ENCODE measurements around the gene SLC12A8. TPM values are rescaled to one million over a fixed set of nuclear protein-coding genes. Genes with fewer than 3 reads are reported as not detected.

The SLC12A8 gene
- polyA plus RNA-seq, 1 donor = 21.6 TPM

DNA sequence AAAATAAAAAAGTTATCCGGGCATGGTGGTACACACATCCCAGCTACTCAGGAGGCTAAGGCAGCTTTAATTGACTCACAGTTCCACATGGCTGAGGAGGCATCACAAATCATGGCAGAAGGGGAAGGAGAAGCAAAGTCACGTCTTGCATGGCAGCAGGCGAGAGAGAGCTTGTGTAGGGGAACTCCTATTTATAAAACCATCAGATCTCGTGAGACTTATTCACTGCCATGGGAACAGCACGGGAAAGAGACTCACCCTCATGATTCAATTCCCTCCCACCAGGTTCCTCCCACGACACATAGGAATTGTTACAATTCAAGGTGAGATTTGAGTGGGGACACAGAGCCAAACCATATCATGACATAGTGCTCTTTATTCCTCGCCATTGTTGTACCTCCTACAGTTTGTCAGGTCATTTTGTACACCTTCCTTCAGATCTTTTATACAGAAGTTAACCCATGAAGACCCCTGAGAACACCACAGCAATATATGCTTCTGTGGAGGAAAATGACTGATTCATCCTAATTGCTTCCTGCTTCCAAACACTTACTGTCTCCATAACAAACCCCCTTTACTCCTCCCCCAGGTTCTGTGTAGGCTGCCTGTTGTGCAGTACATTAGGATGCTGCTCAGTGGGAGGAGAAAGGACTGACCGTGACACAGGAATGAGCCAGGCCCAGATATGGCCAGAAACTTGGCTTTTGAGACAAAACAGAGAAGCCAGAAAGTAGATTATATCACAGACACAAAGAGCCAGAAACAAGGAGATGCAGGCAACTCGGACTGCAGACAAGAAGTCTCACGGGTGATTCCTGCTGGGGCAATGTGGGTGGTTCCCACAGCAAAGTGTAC, 88.9 kb downstream of the SLC12A8 start:
- Histone ChIP-seq H3K36me3 (ENCODE audit: control insufficient read depth, insufficient read depth, low read length) (no peaks in the 10 kb centered on the region), H3K27me3 (ENCODE audit: control insufficient read depth, insufficient read depth, low read length) (no peaks in the 10 kb centered on the region), H3K27ac (ENCODE audit: low read length) (no peak overlapping the region), H3K9me3 (ENCODE audit: control insufficient read depth, low read depth, low read length) (no peaks in the 10 kb centered on the region), H3K4me1 (ENCODE audit: control insufficient read depth, insufficient read depth, low read length) (no peaks in the 10 kb centered on the region), H3K4me3 (ENCODE audit: low read length) (no peak overlapping the region)
- WGBS (ENCODE audit: insufficient coverage, low lambda C conversion rate) = 100% methylated on average over 1 of the region's 10 CpGs
- no peak for DNase-seq

DNA sequence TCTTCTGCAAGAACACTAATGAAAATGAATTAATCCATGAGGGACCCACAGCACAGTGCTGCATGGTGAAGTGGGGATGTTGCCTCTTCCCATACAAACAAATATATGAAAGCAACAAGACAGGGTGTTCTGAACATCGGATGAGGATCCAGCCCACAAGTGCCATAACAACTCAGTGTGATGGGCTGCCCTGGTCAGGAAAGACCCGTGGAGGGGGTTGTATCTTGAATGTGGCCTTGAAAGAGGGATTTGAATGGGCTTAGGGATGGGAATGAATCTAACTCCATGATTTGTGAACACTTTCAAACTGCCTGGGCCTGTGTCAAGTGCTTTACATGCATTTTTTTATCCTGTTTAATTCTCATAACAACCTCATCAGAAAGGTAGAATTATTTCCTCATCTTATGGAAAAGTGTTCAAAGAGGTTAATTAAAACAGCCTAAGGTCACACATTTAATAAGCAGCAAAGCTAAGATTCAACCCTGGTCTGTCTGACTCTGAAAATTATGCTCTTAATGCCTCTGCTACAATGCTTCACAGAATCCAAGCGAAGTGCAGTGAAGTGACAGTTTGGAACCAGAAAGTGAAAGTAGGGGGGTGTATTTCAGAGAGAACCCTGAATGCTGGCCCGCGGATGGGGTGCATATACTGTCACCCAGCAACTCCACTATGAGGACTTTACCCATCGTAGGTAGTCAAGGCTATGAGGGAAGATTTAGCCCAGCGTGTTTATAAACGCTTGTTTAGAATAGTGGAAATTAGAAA, 91.1 kb downstream of the SLC12A8 start:
- H3K27me3 ChIP-seq (ENCODE audit: control insufficient read depth, insufficient read depth, low read length) = no peaks in the 10 kb centered on the region
- H3K27ac ChIP-seq (ENCODE audit: low read length) = no peak overlapping the region
- peaks cover 3% of the 10 kb centered on the region for H3K36me3 ChIP-seq (ENCODE audit: control insufficient read depth, insufficient read depth, low read length)
- DNase-seq = no peak
- H3K9me3 ChIP-seq (ENCODE audit: control insufficient read depth, low read depth, low read length) = no peaks in the 10 kb centered on the region
- 85% methylated on average over 2 of the region's 8 CpGs for whole genome bisulfite sequencing (ENCODE audit: insufficient coverage, low lambda C conversion rate)
- no peaks in the 10 kb centered on the region for H3K4me1 ChIP-seq (ENCODE audit: control insufficient read depth, insufficient read depth, low read length)
- H3K4me3 ChIP-seq (ENCODE audit: low read length) = no peak overlapping the region

DNA sequence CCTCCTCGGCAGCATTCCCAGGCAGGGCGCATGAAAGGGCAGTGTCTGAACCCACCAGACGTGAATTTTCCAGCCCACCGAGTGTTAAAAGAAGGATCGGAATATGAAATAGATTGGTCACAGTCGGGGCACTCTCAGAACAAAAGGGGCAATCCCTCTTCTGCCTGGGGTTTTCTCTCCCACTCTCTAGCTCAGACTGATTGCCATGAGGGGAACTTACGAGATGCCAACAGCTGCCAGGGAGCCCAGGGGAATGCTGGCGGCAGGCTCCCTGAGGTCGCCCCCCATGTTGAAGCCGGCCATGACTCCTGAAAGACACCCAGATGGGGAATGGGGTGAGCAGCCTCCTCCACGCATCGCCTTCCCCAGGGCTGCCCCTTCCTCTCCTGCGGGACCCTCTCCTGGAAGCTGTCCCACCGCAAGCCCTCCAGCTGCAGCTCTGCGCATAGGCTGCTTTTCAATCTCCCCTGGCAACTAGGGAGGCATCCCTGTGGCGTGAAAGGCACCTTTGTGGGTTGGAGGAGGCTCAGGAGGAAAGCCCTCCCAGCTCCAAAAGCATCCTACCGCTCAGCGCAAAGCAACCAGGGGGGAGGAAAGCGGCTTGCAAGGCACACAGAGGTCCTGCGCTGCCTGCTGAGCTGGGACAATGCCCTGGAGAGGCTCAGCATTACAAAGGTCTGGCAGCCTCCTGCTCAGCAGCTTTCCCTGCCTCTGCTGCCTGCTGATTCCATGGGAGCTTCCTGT, 92.0 kb downstream of the SLC12A8 start:
- Histone ChIP-seq H3K9me3 (ENCODE audit: control insufficient read depth, low read depth, low read length) (no peaks in the 10 kb centered on the region), H3K4me3 (ENCODE audit: low read length) (no peak overlapping the region)
- WGBS (ENCODE audit: insufficient coverage, low lambda C conversion rate) = no CpG with 5 or more reads among the region's 20 CpGs

DNA sequence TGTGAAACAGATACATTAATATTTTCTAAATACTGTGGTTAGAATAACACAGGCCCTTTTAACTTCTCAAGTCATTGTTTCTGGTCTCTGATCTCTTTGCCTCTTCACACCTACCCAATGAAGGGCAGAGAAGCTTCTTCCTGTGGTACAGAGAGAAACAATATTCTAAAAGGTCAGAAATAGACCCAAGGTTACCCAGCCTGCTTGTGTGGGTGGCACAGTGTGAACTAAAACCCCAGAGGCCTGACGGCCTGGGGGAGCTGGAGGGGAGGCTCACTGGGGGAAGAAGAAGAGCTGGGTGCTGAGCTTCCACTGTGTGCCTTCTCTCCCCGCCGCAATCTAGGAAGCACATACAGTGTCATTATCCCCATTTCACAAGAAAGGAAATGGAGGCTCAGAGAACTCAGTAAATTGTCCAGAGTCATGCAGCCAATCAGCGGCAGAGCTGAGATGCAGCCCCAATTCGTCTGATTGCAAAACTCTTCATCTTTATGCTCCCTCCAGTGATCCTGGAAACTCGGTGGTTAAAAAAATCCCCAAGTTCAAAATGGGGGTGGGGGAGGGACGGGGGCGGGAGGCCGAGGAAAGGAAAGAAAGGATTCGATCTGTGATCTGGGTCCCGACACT, 92.7 kb downstream of the SLC12A8 start:
- no peak overlapping the region for H3K4me3 ChIP-seq (ENCODE audit: low read length)
- peaks cover 3% of the 10 kb centered on the region for H3K36me3 ChIP-seq (ENCODE audit: control insufficient read depth, insufficient read depth, low read length)

More for the DNA sequence above, 92.0 kb downstream of the SLC12A8 start:
- Histone ChIP-seq H3K27ac (ENCODE audit: low read length) (no peak overlapping the region), H3K4me1 (ENCODE audit: control insufficient read depth, insufficient read depth, low read length) (no peaks in the 10 kb centered on the region), H3K27me3 (ENCODE audit: control insufficient read depth, insufficient read depth, low read length) (no peaks in the 10 kb centered on the region), H3K36me3 (ENCODE audit: control insufficient read depth, insufficient read depth, low read length) (peaks cover 3% of the 10 kb centered on the region)
- no peak for DNase-seq

DNA sequence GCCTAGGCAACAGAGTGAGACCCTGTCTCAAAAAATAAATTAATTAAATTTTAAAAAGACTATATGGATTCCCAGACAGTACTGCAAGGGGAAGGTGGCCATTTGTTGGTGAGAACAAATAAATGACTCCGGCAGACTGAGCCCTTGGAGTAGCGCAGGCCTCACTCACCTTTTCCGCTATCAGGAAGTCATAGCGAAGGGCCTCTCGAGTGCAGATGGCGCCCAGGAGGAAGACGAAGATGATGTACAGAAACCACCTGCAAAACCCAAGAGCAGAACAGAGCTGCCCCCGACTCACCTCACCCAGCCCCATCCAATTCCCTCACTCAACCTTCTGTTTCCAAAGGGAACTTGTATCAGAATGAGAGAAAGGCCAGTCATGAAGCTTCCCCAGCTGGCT, 93.9 kb downstream of the SLC12A8 start:
- no peak for DNase-seq
- Histone ChIP-seq H3K4me1 (ENCODE audit: control insufficient read depth, insufficient read depth, low read length) (no peaks in the 10 kb centered on the region), H3K9me3 (ENCODE audit: control insufficient read depth, low read depth, low read length) (no peaks in the 10 kb centered on the region), H3K4me3 (ENCODE audit: low read length) (no peak overlapping the region), H3K27ac (ENCODE audit: low read length) (no peak overlapping the region), H3K36me3 (ENCODE audit: control insufficient read depth, insufficient read depth, low read length) (peaks cover 9% of the 10 kb centered on the region), H3K27me3 (ENCODE audit: control insufficient read depth, insufficient read depth, low read length) (no peaks in the 10 kb centered on the region)
- no CpG with 5 or more reads among the region's 8 CpGs for WGBS (ENCODE audit: insufficient coverage, low lambda C conversion rate)

More for the DNA sequence above, 92.7 kb downstream of the SLC12A8 start:
- H3K27me3 ChIP-seq (ENCODE audit: control insufficient read depth, insufficient read depth, low read length) = no peaks in the 10 kb centered on the region
- no peak for DNase-seq
- H3K4me1 ChIP-seq (ENCODE audit: control insufficient read depth, insufficient read depth, low read length) = no peaks in the 10 kb centered on the region
- no CpG with 5 or more reads among the region's 11 CpGs for WGBS (ENCODE audit: insufficient coverage, low lambda C conversion rate)
- no peaks in the 10 kb centered on the region for H3K9me3 ChIP-seq (ENCODE audit: control insufficient read depth, low read depth, low read length)
- no peak overlapping the region for H3K27ac ChIP-seq (ENCODE audit: low read length)

DNA sequence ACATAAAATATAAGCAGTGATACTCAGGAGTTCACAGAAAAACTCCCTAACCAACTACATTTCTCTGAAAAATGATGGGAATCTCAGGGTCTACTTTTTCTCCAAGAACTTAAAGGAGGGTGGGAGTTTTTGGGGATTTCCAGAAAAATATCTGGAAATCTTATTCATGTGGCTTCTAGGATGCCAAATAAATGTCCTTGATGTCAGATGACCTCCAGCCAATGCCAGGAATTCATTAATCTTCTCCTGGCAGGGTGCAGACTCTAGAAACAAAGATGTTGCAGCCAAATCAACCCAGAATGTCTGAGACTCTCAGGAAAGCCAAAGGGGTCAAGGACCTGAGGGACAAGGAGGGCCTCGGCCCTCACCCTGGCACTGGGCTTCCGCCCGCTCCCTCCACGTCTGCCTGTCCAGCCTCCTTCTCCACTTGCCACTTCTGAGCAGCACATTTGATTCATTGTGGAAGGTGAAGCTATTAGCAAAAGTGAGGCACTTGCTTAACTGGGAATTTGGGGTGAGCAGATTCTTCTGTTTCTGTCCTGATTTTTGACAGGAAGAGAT, 94.8 kb downstream of the SLC12A8 start:
- Histone ChIP-seq H3K9me3 (ENCODE audit: control insufficient read depth, low read depth, low read length) (no peaks in the 10 kb centered on the region), H3K27me3 (ENCODE audit: control insufficient read depth, insufficient read depth, low read length) (no peaks in the 10 kb centered on the region), H3K27ac (ENCODE audit: low read length) (no peak overlapping the region), H3K4me3 (ENCODE audit: low read length) (no peak overlapping the region), H3K4me1 (ENCODE audit: control insufficient read depth, insufficient read depth, low read length) (no peaks in the 10 kb centered on the region), H3K36me3 (ENCODE audit: control insufficient read depth, insufficient read depth, low read length) (peaks cover 11% of the 10 kb centered on the region)
- WGBS (ENCODE audit: insufficient coverage, low lambda C conversion rate) = no CpG with 5 or more reads among the region's 4 CpGs
- DNase-seq = no peak

DNA sequence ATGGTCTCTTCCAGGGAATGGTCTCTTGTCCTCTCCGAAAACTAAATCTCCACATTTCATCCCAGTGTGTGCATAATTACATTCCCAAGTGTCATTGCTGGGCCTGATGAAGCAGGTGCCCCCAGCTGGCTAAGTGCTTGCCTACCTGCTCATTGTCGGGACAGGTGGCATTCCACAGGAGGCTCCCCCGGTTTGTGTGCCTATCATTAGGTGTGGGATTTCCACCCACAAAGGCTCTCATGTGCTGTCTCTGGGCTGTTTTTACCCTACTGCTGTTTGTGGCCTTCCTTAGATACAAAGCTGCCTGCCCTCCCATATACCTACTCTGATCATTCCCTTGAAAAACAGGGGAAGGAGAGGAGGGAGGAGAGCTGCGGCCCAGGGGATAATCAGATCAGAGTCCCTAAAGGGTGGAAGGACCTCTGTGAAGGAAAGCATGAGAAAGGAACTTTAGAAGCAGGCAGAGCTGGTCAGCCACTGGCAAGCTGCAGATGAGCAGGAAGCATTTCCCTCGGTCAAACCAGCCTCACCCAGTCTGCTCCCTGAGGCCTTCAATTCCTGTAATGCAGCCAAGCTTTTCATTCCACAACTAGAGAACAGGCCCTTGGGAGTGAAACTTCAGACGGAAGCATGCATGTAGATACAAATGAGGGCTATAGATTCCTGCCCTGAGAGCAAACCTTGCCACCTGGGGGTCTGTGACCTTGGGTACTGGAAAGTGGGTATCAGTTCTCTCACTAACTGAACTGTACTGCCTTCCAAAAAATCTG, 96.1 kb downstream of the SLC12A8 start:
- Histone ChIP-seq H3K9me3 (ENCODE audit: control insufficient read depth, low read depth, low read length) (no peaks in the 10 kb centered on the region), H3K27me3 (ENCODE audit: control insufficient read depth, insufficient read depth, low read length) (no peaks in the 10 kb centered on the region), H3K27ac (ENCODE audit: low read length) (no peak overlapping the region), H3K36me3 (ENCODE audit: control insufficient read depth, insufficient read depth, low read length) (peaks cover 11% of the 10 kb centered on the region), H3K4me1 (ENCODE audit: control insufficient read depth, insufficient read depth, low read length) (no peaks in the 10 kb centered on the region), H3K4me3 (ENCODE audit: low read length) (no peak overlapping the region)
- no CpG with 5 or more reads among the region's 6 CpGs for WGBS (ENCODE audit: insufficient coverage, low lambda C conversion rate)
- no peak for DNase-seq

DNA sequence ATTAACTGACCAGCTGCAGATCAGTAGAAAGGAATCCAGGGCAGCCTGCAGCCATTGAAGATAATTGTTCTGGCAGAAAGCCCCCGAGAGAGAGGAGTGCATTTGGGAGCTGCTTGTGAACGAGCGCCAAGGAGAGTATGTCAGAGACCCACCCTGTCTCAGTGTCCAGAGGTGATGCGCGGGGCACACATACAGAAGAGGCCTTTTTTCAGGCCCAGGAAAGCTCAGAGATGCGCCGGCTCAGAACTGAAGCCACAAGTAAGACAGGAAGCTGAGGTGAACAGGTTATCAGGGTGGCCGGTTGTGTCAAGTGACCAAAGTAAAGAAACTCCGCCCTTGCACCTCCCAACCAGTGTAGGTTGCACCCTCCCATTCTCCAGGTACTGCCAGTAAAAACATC, 96.9 kb downstream of the SLC12A8 start:
- no peak for DNase-seq
- H3K27me3 ChIP-seq (ENCODE audit: control insufficient read depth, insufficient read depth, low read length) = no peaks in the 10 kb centered on the region
- peaks cover 11% of the 10 kb centered on the region for H3K36me3 ChIP-seq (ENCODE audit: control insufficient read depth, insufficient read depth, low read length)
- no peaks in the 10 kb centered on the region for H3K9me3 ChIP-seq (ENCODE audit: control insufficient read depth, low read depth, low read length)
- no peak overlapping the region for H3K27ac ChIP-seq (ENCODE audit: low read length)
- H3K4me3 ChIP-seq (ENCODE audit: low read length) = no peak overlapping the region
- 20% methylated on average over 1 of the region's 9 CpGs for WGBS (ENCODE audit: insufficient coverage, low lambda C conversion rate)
- H3K4me1 ChIP-seq (ENCODE audit: control insufficient read depth, insufficient read depth, low read length) = no peaks in the 10 kb centered on the region

DNA sequence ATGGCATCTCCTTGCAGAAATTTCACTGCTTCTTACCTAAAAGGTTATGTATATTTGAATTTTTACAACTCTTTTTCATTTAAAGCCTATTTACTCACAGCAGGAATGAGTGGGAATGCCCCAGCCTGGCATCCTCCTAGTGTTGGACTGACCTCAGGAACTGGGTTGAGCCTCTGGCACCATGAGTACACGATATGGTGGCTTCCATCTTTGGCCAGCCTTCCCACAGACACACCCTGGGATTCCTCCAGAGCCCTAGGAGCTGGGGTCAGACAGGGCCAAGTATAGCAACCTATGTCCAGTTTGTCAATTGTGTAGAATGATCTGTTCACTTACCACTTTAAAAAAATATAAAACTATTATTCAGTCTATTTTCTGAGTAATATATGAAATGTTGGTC, 99.6 kb downstream of the SLC12A8 start:
- WGBS (ENCODE audit: insufficient coverage, low lambda C conversion rate) = no CpG with 5 or more reads among the region's 1 CpG
- Histone ChIP-seq H3K4me1 (ENCODE audit: control insufficient read depth, insufficient read depth, low read length) (no peaks in the 10 kb centered on the region), H3K4me3 (ENCODE audit: low read length) (no peak overlapping the region), H3K36me3 (ENCODE audit: control insufficient read depth, insufficient read depth, low read length) (peaks cover 16% of the 10 kb centered on the region), H3K9me3 (ENCODE audit: control insufficient read depth, low read depth, low read length) (no peaks in the 10 kb centered on the region), H3K27ac (ENCODE audit: low read length) (no peak overlapping the region), H3K27me3 (ENCODE audit: control insufficient read depth, insufficient read depth, low read length) (no peaks in the 10 kb centered on the region)
- no peak for DNase-seq

All from large intestine (tissue), 3 donors.